ENCODE results near the gene CD4.

CD4 gene

GRCh38 chr12:6817098-6817497 lies 27.8 kb downstream of the CD4 start:
- DNase-seq = no peak

GRCh38 chr12:6817662-6818157 lies 28.4 kb downstream of the CD4 start:
- DNase-seq = no peak

- no peak for DNase-seq
Observed at GRCh38 chr12:6818222-6818621, 28.9 kb downstream of the CD4 start.

- no peak for DNase-seq
Observed at GRCh38 chr12:6818645-6819044, 29.3 kb downstream of the CD4 start.

- DNase-seq = no peak
Observed at GRCh38 chr12:6819106-6820030, 30.0 kb downstream of the CD4 start.

GRCh38 chr12:6820166-6820565 lies 30.8 kb downstream of the CD4 start:
- no peak for DNase-seq

GRCh38 chr12:6821591-6822425 lies 32.5 kb downstream of the CD4 start, which contains the start of gene GPR162:
Gene GPR162 (plus strand): TSS chr12:6821821. CDS start chr12:6823899, 2,078 bp downstream.
- no peak for DNase-seq

- DNase-seq = no peak
Observed at GRCh38 chr12:6822426-6823135, 33.3 kb downstream of the CD4 start.

- no peak for DNase-seq
Observed at GRCh38 chr12:6823182-6824084, 34.1 kb downstream of the CD4 start.

- DNase-seq = no peak
Observed at GRCh38 chr12:6824085-6824775, 34.9 kb downstream of the CD4 start.

- no peak for DNase-seq
Observed at GRCh38 chr12:6824901-6825381, 35.6 kb downstream of the CD4 start.

- peak; percentile 82 for DNase-seq
Observed at GRCh38 chr12:6825398-6826124, 36.2 kb downstream of the CD4 start.

GRCh38 chr12:6826125-6826733 lies 36.9 kb downstream of the CD4 start:
- DNase-seq = no peak

GRCh38 chr12:6826734-6827436 lies 37.6 kb downstream of the CD4 start:
- DNase-seq = no peak

- DNase-seq = peak; percentile 53
Observed at GRCh38 chr12:6827437-6827911, 38.1 kb downstream of the CD4 start.

- DNase-seq = no peak
Observed at GRCh38 chr12:6827982-6828780, 38.9 kb downstream of the CD4 start, which contains the start of gene P3H3. Gene P3H3 (plus strand): TSS chr12:6828407. CDS start chr12:6828441, 34 bp downstream.

GRCh38 chr12:6828781-6829535 lies 39.6 kb downstream of the CD4 start:
- DNase-seq = peak; percentile 44

Measured in stimulated activated CD4-positive, alpha-beta T cell treated with anti-CD3 and anti-CD28 coated beads, Interleukin-12 subunit alpha, Interleukin-12 subunit beta, amount 100 ng/mL, for 4 hours (primary cell).